ENCODE data around the gene KMT2C. TPM values are rescaled to one million over a fixed set of nuclear protein-coding genes. Genes with fewer than 3 reads are reported as not detected.

KMT2C gene
- total and polyA plus RNA-seq, 8 donors = 5.0 to 248 (median 80.1) TPM

GRCh38 chr7:152351168-152351567 is 84.6 kb downstream of the KMT2C start:
- no peaks in the 10 kb centered on the region for H3K4me1 ChIP-seq
- TF ChIP-seq CTCF (IDR thresholded peaks at IDR 0.05) (no peak), POLR2AphosphoS5 (IDR thresholded peaks at IDR 0.05) (no peak), EP300 (IDR thresholded peaks at IDR 0.05) (no peak), POLR2A (IDR thresholded peaks at IDR 0.05) (no peak)
- peaks cover 0 to 64% (median 49%) of the 10 kb centered on the region in 4 donors for H3K36me3 ChIP-seq
- no peaks in the 10 kb centered on the region for H3K27me3 ChIP-seq
- no peak overlapping the region for H3K27ac ChIP-seq
- WGBS, 5 donors = 96 to 100% (median 99%) methylated on average over 3 of the region's 3 CpGs
- no peak for DNase-seq
- no peaks in the 10 kb centered on the region for H3K9me3 ChIP-seq
- no peak overlapping the region for H3K4me3 ChIP-seq
- intact Hi-C loops (cut with DNase I; ENCODE audit: low total_unique reads) = no loop called here

GRCh38 chr7:152347888-152348287 is 87.9 kb downstream of the KMT2C start:
- 91 to 98% (median 96%) methylated on average over 2 of the region's 2 CpGs for WGBS, 5 donors
- DNase-seq = no peak
- no peak overlapping the region for H3K27ac ChIP-seq
- no peaks in the 10 kb centered on the region for H3K9me3 ChIP-seq
- no peak overlapping the region for H3K4me3 ChIP-seq
- H3K4me1 ChIP-seq = peaks cover 0 to 4% (median 1%) of the 10 kb centered on the region in 4 donors
- peaks cover 0 to 55% (median 43%) of the 10 kb centered on the region in 4 donors for H3K36me3 ChIP-seq
- H3K27me3 ChIP-seq = no peaks in the 10 kb centered on the region
- TF ChIP-seq CTCF (IDR thresholded peaks at IDR 0.05) (no peak), EP300 (IDR thresholded peaks at IDR 0.05) (no peak), POLR2AphosphoS5 (IDR thresholded peaks at IDR 0.05) (no peak), POLR2A (IDR thresholded peaks at IDR 0.05) (no peak)
- intact Hi-C loops (cut with DNase I; ENCODE audit: low total_unique reads) = loop anchor here (10.0 kb wide), 1 partner anchor 127 kb away; no protein-coding TSS in a partner anchor

GRCh38 chr7:152344253-152344652 is 91.5 kb downstream of the KMT2C start:
- H3K4me1 ChIP-seq = peaks cover 5 to 38% (median 21%) of the 10 kb centered on the region in 4 donors
- H3K27ac ChIP-seq = no peak overlapping the region
- no peak for DNase-seq
- no peaks in the 10 kb centered on the region for H3K9me3 ChIP-seq
- WGBS, 5 donors = 76 to 87% (median 84%) methylated on average over 2 of the region's 2 CpGs
- no peak overlapping the region for H3K4me3 ChIP-seq
- peaks cover 0 to 25% (median 18%) of the 10 kb centered on the region in 4 donors for H3K36me3 ChIP-seq
- no peaks in the 10 kb centered on the region for H3K27me3 ChIP-seq
- TF ChIP-seq POLR2AphosphoS5 (IDR thresholded peaks at IDR 0.05) (no peak), POLR2A (IDR thresholded peaks at IDR 0.05) (no peak), CTCF (IDR thresholded peaks at IDR 0.05) (no peak), EP300 (IDR thresholded peaks at IDR 0.05) (no peak)
- intact Hi-C loops (cut with DNase I; ENCODE audit: low total_unique reads) = loop anchor here (10.0 kb wide), 1 partner anchor 131 kb away; no protein-coding TSS in a partner anchor

GRCh38 chr7:152342796-152343195 is 93.0 kb downstream of the KMT2C start:
- Histone ChIP-seq H3K9me3 (no peaks in the 10 kb centered on the region), H3K4me3 (no peak overlapping the region), H3K27me3 (no peaks in the 10 kb centered on the region), H3K4me1 (peaks cover 11 to 53% (median 32%) of the 10 kb centered on the region in 4 donors), H3K36me3 (peaks cover 0 to 17% (median 9%) of the 10 kb centered on the region in 4 donors), H3K27ac (no peak overlapping the region)
- 86 to 94% (median 93%) methylated on average over 2 of the region's 2 CpGs for WGBS, 5 donors
- intact Hi-C loops (cut with DNase I; ENCODE audit: low total_unique reads) = loop anchor here (10.0 kb wide), 1 partner anchor 132 kb away; no protein-coding TSS in a partner anchor
- DNase-seq = no peak
- TF ChIP-seq EP300 (IDR thresholded peaks at IDR 0.05) (no peak), POLR2A (IDR thresholded peaks at IDR 0.05) (no peak), CTCF (IDR thresholded peaks at IDR 0.05) (no peak), POLR2AphosphoS5 (IDR thresholded peaks at IDR 0.05) (no peak)

All from stomach (tissue), 9 donors.